Measurements from ENCODE around the gene RNF149.

RNF149 gene

GRCh38 chr2:101294861-101295260, 13.6 kb downstream of the RNF149 start:
- DNase-seq (ENCODE audit: low spot score): no peak

DNA sequence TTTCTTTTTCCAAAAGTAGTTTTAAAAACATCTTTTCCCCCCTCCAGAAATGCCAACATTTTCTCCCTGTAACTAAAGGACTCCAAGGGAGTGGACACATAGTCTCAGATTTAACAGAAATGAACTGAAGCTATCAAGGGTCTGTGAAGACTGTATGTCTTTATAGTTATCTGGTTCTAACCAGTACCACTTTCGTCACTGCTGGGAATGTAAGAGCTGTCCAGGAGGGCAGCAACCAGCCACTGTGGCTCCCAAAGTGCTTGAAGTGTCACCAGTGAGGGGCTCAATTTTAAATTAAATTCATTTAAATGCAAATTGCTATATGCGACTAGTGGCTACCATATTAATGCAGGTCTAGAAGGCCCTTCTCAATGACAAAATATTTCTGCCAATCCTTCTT, 15.0 kb downstream of the RNF149 start:
- no peak for DNase-seq (ENCODE audit: low spot score)

- DNase-seq (ENCODE audit: low spot score): no peak
Measured at GRCh38 chr2:101291973-101292372, 16.5 kb downstream of the RNF149 start.

GRCh38 chr2:101290711-101291110, 17.8 kb downstream of the RNF149 start:
- no peak for DNase-seq (ENCODE audit: low spot score)

DNA sequence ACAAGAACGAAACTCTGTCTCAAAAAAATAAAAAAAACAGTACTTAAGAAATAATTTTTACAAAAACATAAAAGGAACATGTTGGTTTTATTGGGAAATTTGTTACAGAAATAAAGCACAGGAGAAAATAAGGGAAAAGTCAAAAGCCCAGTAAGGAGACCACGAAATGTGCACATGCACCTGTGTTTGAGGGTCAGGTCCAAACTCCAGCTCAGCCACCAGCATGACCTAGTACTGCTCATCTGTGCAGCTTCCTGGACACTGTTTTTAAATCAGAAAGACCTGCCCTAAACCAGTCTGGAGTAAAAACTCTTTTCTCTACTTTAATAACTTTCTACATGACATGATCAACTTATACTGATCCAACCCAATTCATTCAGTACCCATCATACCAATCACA, 21.2 kb downstream of the RNF149 start:
- no peak for DNase-seq (ENCODE audit: low spot score)

DNA sequence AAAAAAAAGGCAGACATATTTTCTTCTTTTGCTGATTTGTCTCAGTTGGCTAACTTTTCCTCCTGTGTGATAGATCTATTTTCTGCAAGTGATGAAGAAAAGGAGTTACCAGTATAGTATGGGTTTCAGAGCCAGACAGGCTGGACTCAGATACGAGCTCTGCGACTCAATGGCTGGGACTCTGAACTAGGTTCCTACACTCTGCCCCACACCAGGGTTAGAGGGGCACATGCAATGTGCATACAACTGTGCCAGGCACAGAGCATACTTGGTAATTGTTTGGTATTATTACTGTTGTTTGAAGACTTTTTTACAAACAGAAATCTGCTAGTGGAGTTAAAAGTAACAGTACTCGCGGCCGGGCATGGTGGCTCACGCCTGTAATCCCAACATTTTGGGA, 21.8 kb downstream of the RNF149 start:
- DNase-seq (ENCODE audit: low spot score): no peak

- no peak for DNase-seq (ENCODE audit: low spot score)
Measured at GRCh38 chr2:101282980-101283379, 25.5 kb downstream of the RNF149 start.

- no peak for DNase-seq (ENCODE audit: low spot score)
Measured at GRCh38 chr2:101281482-101281881, 27.0 kb downstream of the RNF149 start.

- DNase-seq (ENCODE audit: low spot score): no peak
Measured at GRCh38 chr2:101278925-101279324, 29.6 kb downstream of the RNF149 start.

- no peak for DNase-seq (ENCODE audit: low spot score)
Measured at GRCh38 chr2:101277111-101277510, 31.4 kb downstream of the RNF149 start.

GRCh38 chr2:101274142-101274541, 34.4 kb downstream of the RNF149 start:
- no peak for DNase-seq (ENCODE audit: low spot score)

DNA sequence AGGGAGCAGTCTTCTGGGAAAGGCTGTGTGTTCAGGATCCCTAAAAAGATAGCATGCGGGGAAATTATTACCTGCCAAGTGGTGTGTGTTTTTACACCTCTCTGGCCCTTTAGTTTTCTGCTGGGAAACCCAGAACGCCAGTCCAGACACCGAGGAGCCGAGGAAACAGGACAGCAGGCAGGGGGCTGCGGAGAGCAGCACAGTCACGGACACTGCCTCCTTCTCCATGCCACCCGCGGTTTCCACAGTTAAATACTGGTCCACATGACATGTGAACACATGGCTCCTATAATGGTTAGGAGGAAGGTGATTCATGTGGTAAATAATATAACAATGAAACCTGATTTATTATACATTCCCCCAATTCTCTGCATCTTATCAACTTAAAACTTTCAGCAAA, 35.4 kb downstream of the RNF149 start:
- no peak for DNase-seq (ENCODE audit: low spot score)

DNA sequence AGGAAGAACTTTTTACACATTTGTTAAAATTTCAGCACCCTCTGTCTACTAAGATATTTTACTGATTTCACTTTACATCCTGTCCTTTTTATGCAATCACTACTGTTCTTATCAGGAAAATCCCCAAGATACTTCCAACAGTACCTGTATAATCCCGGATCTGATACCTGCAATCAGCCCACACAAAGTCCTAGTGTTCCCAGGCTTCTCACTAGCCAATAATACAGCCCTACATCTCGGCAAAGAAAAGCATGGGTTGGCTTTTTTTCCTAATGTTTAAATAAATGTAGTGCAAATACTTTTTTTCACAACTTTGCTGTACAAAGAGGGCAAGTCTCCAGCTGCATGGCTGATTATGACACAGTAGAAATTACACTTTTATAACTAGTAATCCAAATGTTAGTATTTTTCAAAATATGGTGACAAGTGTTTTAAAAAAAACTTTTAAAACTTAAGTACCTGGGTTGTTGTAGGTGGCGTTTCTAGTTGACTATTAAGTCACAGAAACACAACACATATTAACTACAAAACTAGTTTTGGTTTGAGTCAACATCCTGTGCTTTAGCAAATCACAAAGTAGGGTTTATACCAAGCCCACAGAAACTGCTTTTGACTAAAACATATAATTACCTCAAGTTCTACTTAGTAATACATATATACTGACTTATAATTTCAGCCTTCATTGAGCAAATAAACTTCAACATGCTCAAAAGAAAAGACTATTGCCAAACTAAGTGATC, 36.3 kb downstream of the RNF149 start:
- DNase-seq (ENCODE audit: low spot score): no peak

GRCh38 chr2:101270700-101271259, 37.7 kb downstream of the RNF149 start:
- no peak for DNase-seq (ENCODE audit: low spot score)

DNA sequence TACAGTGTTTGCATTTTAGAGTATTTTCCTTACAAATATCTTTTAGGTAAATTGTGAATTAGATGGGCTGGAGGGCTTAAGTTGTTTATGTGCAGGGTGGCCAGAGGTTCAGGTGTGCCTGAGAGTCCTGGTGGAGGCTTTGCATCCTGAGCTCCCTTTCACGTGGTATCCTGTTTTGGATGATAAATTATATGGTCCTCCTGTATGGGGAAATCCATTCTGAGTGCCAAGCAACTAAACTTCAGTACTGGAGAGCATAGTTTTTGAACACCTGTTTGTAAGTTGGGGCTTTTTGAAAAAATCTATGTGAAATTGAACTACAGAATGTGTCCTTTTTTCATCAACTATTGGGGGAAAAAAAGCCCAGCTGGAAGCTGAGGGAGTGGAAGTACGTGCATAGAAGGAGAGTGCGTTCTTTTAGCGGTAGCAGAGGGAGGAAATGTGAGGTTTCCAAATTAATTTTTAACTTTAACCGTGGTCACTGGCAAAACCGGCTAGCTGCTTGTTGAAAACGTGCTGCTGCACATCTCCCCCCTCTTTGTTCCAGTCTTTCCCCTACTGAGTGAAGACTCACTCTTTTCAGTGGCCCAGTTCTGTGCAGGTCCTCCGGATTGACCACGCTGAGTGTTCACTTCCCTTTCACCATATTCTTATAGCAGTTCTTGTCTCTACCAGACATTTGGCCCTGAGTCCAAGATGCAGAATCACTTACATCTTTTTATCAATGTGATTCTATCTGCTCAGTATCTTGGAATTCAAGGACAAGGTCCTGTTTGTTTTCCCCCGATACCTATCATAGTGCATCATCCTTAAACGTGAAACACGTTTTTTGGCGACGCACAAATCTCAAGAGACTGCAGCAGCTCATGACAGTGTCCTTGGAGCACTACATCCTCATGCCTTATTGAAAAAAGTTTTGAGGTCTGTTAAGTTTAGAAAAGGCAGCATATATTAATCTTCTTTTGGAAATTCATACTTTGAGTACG, 40.5 kb downstream of the RNF149 start:
- DNase-seq (ENCODE audit: low spot score): no peak

- no peak for DNase-seq (ENCODE audit: low spot score)
Measured at GRCh38 chr2:101265893-101266499, 42.5 kb downstream of the RNF149 start.

- DNase-seq (ENCODE audit: low spot score): no peak
Measured at GRCh38 chr2:101264360-101264939, 44.1 kb downstream of the RNF149 start.

DNA sequence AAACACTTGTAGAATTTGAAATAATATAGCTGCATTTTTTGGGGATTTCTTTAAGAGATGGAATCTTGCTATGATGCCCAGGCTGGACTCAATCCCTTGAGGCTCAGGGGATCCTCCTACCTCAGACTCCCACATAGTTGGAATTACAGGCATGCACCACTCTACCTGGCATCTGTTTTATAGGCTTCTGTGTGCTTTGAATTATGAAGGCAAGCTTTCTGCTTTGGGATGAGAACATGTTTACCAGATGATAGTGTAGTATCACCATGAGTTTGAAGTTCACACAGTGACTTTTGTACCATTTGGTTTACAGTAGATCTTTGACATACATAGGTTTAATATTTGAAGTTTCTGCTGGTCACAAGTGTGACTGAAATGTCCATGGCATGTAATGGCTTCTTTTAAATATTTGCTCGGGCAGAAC, 45.1 kb downstream of the RNF149 start:
- DNase-seq (ENCODE audit: low spot score): no peak

DNA sequence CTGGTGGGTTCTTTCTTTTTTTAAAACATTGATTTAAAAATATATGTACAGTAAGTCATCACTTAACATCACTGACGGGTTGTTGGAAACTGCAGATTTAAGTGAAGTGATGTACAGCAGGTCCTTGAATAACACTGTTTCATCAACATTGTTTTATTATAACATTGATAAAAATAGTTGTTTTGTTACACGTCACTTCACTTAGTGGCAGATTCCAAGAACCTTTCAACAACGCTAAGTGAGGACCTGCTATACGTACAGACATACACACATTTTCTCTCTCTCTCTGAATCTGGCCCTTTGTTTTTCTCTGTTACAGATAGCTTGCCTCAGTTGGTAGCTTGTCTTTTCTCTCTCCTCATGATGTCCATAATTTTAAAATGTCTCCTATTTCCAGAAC, 46.4 kb downstream of the RNF149 start:
- no peak for DNase-seq (ENCODE audit: low spot score)

DNA sequence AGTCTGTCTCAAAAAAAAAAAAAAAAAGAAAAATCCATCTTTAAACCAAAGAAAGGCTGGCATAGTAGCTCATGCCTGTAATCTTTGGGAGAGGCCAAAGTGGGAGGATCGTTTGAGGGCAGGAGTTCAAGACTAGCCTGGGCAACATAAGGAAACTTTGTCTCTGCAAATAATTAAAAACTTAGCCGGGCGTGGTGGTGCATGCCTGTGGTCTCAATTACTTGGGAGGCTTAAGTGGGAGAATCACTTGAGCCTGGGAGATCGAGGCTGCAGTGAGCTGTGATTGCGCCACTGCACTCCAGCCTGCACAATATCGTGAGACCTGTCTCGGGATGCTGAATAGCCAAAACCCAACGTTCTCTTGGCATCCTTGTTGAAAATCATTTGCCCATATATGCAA, 49.7 kb downstream of the RNF149 start:
- DNase-seq (ENCODE audit: low spot score): no peak

DNA sequence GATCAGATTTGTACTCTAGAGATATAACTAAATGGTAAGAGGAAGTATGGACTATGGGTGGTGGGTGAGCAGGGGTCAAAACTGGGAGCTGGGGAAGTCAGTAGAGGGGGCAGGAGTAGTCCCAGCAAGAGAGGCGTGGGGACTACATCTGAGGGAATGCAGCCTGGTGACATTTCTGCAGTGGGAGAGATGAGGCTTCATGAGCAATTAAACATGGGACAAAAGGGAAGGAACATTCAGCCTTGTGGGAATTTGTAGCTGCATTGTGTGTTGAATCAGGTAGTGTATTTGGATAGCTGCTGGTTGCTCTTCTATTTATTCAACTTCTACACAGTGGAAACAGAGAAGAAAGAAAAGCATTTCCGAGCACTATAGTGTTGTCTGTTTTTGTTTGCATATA, 52.2 kb downstream of the RNF149 start:
- DNase-seq (ENCODE audit: low spot score): no peak

DNA sequence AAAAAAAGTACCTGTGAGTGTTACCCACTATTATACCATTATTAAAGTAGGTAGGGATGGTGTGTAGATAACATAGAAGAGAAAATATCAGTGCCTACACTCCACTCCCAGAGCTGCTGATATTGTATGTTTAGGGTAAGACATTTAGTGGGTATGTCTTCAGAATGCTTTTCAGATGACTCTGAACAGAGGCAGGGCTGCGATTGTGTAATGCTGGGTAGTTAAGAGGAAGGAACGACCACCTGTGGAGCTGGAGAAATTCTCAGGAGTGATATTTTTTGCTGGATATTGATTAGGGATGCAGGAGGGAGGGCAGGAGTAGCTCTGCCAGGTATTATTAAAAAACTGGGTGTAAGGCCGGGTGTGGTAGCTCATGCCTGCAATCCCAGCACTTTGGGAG, 53.0 kb downstream of the RNF149 start:
- DNase-seq (ENCODE audit: low spot score): no peak

Data from ecto neural progenitor cell (in vitro differentiated cells).